HG02763 (cell line): ENCODE measurements around the gene DENND1A.
"Not testable (repeated sequence)": the region's sequence is repeated elsewhere in the genome, so short reads cannot be mapped to it uniquely, and the experiment has no call there.

Experiments used
- ATAC-seq: cut with Tn5 transposase; IDR thresholded peaks from one replicate; pipeline ENCODE4 v1.9.1; 2021; ENCODE audit warnings: mild to moderate bottlenecking, moderate library complexity; ENCODE audit not compliant: unreplicated experiment

DENND1A gene

DNA sequence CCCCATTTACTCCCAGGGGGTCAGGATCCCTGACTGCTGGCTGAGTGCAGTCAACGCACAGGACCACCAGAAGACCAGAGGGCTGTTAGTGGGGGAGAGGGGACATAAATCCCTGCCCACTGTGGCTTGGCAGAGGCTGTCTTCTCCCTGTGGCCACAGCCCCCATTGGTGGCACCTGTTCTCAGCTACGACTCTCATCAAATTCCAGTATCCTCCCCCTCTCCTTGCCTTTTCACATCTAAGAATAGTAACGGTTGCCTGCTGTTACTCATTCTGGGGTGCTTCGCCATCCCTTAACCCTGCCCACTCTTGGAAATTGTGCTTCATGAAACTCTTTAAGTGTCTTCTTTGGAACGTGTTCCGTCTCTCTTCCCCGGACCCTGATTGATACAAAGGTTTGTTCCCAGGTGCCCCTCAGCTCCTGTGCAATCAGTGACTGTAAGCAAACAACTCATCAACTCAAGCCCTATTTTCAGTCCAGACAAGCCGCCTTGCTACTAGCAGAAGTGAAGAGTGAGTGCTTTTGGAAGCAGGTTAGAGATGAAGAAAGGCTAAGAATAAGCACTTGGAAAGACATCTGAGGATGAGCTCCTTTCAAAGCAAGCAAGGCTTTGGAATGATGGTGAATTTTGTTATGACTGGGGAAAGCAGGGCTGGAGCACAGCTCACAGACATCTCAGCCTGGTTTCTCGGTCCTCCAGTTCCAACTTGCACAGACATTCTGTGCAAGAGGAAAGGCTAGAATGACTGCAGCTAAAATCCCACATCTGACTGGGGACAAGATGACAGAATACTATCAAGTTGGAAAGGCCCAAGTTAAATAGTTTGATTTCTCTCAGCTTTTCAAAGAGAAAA, 22.9 kb upstream of the DENND1A start:
- no peak for ATAC-seq

DNA sequence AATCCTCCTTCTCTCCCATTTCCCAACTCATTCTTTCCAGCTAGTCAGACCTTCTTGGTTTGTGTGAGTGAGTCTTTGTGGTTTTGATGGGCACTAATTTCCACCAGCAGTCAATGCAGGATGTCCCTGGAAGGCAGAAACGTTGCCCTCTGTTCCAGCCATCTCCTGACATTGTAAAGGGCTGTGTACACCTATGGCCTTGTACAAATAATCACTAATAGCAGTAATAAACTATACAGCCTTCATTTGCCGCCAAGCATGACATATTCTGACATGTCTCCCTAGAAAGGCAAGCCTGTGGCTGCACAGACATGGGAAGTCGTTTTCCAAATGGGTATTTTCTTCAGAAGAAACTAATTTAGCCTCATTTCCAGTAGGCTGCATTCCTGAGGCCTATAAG, 18.4 kb upstream of the DENND1A start:
- ATAC-seq: no peak

DNA sequence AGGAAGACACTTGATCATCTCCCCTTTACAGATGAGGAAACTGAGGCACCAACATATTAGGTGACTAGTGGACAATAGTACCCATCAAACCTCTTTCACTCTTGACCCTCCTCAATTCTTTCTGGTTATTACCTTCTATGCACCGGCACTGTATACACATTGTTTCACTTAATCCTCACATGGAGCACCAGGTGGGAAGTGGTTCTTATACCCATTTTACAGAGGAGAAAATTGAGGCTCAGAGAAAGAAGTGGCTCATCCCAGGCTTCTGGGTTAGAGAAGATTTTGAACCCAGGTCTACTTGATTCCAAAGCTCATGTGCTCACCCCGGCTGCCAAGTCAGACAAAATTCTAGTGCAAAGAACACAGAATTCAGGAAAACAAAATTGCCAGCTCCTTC, 17.4 kb upstream of the DENND1A start:
- ATAC-seq: no peak

DNA sequence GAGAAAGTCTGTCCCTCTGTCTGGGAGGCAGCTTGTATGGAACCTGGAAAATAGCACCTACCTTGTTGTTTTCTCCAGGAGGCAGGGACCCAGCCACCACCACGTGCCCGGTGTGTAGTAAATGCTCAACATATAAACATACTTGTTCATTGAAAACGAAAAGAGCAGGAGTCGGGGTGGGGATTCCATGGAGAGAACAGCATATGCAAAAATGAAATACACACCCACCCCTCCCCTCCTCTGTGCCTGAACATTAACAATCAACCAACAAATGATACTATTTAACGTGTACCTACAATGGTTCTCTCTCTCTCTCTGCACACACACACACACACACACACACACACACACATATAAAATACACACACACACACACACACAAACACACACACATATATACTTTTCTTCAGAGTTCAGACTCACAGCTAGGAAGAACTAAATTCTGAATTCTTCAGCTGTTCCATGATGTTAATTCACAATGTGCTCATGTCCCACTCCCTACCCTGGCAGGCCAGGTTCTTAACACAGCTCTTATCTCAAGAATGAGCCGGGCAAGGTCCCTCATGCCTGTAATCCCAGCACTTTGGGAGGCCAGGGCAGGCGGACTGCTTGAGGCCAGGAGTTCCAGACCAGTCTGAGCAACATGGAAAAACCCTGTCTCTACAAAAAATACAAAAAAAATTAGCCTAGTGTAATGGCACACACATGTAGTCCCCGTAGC, 16.3 kb upstream of the DENND1A start:
- ATAC-seq: no peak

DNA sequence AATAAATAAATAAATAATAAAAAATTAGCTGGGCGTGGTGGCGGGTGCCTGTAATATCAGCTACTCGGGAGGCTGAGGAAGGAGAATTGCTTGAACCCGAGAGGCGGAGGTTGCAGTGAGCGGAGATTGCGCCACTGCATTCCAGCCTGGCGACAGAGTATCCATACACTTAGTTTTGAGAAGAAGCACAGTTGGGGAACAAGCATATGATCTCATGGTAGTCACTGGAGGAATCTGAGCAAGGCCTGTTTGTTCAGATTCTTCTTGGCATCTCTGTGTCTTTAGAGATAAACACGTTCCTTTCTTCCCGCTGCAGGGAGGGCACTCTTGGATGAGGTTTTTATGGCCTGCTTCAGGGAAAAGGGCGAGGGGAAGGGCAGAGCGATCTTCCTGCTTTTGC, 15.6 kb upstream of the DENND1A start:
- ATAC-seq: no peak

DNA sequence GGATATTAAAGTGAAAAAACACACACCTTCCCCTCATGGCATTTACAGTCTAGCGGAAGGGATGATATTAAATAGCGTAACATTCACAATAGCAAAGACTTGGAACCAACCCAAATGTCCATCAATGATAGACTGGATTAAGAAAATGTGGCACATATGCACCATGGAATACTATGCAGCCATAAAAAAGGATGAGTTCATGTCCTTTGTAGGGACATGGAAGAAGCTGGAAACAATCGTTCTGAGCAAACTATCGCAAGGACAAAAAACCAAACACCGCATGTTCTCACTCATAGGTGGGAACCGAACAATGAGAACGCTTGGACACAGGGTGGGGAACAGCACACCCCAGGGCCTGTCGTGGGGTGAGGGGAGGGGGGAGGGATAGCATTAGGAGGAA, 14.5 kb upstream of the DENND1A start:
- not testable (repeated sequence) for ATAC-seq

DNA sequence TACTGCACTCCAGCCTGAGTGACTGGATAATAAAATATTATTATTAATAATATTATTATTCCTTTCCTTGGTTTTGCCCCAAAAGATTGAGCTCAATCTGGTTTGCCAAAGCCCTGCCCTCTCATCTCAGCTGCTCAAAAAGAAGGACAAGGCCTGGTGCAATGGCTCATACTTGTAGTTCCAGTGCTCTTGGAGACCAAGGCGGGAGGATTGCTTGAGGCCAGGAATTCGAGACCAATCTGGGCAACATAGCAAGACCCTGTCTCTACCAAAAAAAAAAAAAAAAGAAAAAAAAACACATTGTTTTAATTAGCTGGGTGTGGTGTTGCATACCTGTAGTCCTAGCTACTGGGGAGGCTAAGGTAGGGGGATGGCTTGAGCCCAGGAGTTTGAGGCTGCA, 13.7 kb upstream of the DENND1A start:
- no peak for ATAC-seq

DNA sequence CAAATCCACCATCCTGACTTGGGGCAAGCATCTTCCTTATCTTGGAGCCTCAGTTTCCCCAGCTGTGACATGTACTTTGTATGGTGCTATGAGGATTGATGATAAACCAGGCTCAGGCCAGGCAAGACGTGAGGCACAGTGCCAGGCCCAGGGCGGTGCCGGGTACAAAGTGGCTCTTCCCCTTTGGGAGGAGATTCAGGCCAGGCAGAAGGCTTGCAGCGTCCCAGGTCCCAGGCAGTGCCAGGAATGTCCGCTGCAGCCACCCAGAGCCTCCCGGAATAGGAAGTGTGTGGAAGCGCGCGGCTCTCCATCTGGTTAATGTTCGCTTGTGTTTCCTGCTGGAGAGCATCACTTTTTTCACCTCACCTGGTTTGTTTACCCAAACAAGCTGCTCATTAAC, 12.6 kb upstream of the DENND1A start:
- no peak for ATAC-seq

DNA sequence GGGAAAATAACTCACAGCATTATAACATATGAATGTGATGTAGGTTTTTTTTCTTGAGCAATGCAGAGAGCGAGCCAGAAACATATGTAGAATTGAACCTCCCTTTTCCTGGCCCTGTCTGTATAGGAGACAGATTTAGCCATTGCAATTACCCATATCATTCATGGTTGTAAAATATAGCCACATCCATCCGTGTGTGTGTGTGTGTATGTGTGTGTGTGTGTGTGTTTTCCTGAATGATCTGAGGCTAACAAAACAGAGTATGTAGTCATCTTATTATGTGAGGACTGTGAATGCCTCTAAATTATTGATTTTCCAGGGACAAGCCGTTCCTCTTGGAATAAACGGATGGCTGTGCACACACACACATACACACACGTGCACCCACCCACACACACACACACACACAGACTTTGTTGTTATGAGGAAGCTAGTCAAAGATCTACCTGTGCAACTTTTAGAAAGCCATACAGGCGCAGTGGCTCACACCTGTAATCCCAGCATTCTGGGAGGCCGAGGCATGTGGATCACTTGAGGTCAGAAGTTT, 11.7 kb upstream of the DENND1A start:
- no peak for ATAC-seq

DNA sequence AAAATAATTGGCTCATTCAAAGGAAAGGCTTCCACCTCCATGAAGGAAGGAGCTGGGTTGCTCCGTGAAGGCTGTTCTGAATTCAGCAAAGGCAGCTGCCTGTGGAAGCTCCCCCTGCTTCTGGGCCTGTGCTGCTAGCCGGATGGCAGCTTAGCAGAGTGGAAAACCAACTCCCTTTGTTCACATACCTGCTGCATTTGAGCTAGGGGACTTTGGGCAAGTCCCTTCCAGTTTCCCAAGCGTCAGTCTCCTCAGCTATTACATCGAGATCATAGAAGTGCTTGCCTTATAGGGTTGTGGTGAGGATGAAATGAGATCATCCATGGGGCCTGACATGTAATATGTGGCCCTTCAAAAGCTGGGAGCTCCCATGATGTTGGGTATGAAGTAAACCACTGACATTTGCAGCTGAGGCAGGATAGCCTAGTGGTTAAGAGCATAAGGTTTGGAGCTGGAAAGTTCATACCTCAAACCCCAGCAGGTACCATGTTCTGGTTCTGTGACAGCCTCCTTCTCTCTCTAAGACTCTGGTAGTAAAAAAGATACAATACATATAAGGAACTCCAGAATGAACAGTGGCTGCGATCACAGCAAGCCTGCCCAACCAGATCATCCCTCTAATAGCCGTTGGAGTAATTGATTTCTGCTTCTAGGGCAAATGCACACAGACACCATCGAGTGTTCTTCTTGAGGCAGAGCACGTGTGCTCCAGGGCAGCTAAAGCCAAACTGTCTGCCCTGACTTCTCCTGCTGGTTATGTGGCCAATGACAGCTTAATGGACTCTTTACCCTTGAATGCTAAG, 11.0 kb upstream of the DENND1A start:
- no peak for ATAC-seq

DNA sequence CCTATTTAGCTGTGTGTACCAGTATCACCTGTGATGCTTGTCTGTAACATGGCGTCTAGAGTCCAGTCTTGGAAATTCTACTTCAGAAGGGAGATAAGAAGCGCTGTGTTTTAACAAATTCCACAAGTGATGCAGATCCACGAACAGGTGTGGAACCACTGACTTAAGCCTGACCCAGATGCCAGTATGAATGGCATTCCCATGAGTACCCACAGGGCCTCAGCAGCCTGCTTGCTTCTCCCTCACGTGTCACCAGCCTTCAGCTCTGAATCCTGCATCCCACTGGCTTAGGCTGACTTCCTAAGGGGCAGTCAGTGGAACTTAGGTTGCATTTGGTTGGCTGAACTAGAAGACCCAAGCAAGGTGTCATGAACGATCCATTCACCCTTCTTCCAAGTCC, 8.5 kb upstream of the DENND1A start:
- ATAC-seq: no peak

DNA sequence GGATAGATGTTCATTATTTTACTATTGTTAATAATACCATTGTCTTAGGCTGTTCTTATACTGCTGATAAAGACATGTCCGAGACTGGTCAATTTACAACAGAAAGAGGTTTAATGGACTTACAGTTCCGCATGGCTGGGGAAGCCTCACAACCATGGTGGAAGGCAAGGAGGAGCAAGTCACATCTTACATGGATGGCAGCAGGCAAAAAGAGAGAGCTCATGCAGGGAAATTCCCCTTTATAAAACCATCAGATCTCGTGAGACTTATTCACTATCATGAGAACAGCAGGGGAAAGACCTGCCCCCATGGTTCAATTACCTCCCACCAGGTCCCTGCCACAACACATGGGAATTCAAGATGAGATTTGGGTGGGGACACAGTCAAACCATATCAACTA, 6.6 kb upstream of the DENND1A start:
- not testable (repeated sequence) for ATAC-seq

DNA sequence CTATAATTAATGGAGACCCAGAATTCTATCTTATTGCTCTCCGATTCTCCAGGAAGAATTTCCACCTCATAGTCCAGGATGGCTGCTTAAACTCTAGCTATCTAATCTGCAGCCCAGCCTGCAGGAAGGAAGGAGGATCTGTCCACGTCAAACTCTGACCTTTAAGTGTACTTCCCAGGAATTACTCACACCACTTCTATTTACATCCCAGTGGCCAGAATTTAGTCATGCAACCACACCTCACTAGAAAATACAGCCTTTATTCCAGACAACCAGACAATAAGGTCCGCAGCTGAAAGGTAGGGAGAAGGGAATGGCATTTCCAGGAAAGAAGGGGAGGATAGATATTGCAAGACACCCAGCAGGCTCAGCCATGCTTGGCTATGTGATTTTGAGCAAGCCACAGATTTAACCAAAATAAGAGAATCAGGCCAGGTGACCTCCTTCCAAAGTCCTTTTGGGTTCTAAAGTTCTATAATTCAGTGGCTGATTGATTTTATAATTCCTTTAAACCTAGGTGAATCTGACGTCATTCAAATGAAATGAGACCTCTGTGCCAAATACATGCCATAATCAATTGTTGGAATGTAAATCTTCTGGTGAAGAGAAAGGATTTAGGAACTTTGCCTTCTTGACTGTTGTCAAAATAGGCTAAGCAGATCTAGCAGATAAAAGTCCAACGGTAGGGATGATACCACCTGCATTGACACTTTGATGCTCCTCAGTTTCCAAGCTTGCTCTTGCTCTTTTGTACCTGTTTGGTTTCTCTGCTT, 3.7 kb upstream of the DENND1A start:
- no peak for ATAC-seq

DNA sequence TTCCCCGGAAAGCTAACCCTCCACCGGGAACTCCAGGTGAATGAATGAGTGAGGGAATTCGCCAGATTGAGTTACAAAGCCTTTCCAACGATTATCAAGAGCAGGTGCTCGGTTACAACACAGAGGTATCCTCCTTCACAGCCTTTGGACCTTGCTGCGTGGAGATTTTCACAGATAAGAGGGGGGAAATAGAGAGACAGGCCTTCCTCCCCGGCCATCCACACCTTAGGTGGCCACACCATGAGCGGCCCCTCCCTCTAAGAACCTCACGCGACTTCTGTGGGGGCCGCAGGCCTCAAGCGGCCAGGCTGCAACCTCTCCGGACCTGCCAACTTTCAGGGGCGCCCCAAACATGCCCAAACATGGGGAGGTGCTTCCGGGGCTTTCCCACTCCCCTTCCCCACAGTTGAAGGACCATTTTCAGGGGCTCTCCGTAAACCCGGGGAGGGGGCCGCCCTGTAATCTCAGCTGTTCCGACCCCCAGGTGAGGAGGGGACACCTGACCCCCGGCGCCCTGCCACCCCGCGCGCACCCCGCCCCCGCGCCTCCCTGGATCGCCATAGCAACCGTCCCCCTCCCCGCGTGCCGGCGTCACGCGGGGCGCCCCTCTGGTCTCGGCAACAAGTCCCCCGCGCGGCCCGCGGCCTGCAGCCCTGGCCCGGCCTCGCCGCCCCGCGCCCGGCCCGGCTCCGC, 603 bp downstream of the DENND1A start:
- ATAC-seq: peak; percentile 11

DNA sequence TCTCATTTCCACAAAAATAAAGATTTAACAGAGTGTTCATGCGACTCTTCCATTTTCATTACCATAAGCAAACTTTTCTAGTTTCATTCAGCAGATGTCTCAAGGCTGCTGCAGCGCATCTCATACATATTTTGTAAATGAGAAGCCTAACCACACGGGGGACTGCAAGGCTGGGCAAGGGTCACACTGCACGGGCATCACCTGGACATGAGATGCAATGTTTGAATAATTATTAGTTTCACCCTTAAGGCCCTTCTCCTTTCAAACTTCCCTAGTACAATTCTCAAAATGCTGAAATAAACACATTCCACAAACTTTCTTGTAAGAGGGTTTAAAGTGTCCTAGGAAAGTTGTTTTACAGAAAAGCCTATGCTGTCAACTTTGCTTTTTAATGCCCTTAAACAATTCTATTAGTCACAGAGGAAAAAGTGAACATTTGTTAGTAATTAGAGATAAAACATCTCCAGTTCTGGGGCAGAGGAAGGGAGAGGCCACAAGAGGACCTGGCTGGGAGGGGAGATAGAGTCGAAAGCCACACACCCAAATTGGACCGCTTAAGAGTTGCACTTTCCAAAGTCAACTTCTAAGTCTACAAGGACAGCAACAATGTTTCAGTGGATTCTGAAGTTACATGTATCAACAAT, 1.3 kb downstream of the DENND1A start:
- no peak for ATAC-seq

DNA sequence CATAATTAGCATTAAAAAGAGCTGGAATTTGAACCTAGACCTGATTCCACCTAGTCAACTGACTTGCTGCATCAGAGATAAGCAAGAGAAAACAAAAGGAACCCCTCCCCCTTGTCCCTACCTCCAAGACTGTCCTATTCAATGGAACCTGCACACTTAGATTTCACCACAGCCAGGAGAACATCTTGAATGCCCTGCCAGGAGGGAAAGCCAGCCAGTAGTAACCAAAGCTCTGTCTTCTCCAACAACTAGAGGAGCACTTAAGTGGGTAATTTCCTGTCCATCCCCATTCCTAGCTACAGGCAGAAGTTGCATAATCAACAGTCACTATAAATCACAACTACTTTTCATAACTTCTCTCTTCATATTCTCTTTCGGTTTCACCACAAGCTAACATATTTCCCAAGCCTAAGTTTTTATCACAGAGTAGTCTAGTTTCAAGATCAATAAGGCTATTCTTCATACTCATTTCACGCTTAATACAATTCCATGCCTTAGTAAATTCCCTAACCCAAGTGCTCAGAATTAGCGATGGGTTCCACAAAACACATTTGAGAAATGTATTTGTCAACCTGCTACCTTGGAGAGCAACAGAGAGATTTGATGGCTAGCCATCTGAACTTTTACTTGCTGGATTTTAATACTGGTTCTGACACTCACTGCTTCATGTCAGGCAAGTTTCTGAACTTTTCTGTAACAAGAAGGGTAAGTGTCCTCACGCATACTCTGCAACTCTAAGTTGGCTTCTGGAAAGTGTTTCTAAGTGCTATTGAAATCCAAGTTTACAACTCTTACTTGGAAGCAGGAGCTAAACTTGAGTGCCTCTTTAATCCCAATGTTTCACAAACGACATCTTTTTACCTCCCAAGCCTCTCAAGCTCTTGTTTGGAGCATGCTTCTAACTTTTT, 2.0 kb downstream of the DENND1A start:
- ATAC-seq: no peak

DNA sequence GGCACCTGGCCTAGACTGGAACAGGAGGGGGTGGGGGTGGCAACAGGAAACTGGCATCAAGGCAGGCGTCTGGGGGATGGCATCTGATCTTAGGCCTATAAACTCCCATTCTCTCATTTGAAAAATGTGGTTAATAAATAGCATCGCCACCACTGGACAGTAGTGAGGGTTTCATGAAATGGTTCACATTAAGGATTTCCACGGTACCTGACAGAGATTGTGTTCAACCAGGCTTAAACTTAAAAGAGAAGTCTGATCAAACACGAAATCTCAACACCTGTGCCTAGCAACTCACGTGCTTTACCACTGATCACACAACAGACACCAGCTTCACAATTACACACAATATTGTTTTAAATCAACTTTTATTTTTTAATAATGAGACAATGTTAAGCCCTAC, 3.0 kb downstream of the DENND1A start:
- ATAC-seq: no peak

DNA sequence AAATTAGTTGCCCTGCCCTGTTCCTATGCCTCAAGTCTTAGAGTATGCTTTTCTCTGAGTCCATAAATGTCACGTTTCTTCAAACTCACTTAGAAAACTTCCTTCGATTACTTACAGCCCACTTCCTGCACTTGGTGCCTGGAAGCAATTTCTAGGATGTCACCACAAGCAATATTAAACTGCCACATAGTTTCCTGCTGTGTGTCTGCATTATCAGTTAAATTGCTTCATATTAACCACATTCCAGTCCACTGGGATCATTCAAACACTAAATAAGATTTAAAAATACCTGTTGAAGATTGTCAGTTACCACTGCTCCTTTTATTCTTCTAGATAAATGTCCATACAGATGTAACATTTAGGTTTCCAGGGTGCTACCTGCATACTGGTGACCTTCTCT, 4.1 kb downstream of the DENND1A start:
- no peak for ATAC-seq
